ENCODE data around the gene FGF8.
A peak's percentile ranks its signal among the peaks of the same experiment; 100 is the strongest.
"Not testable (repeated sequence)": the region's sequence is repeated elsewhere in the genome, so short reads cannot be mapped to it uniquely, and the experiment has no call there.

FGF8 gene

GRCh38 chr10:101775273-101776160 lies at the start of gene FGF8:
FGF8 (minus strand) TSS chr10:101776114; CDS start chr10:101775900, 214 bp downstream.
- no peak for DNase-seq (ENCODE audit: low spot score)

GRCh38 chr10:101824736-101825135 lies 48.8 kb upstream of the FGF8 start:
- DNase-seq (ENCODE audit: low spot score): no peak

GRCh38 chr10:101818872-101819633 lies 43.1 kb upstream of the FGF8 start:
- no peak for DNase-seq (ENCODE audit: low spot score)

GRCh38 chr10:101818119-101818871 lies 42.4 kb upstream of the FGF8 start, which contains the start of gene OGA:
OGA (minus strand) TSS chr10:101818444; CDS start chr10:101818022, 422 bp downstream.
- DNase-seq (ENCODE audit: low spot score): peak; percentile 100

GRCh38 chr10:101817337-101818118 lies 41.6 kb upstream of the FGF8 start:
- peak; percentile 56 for DNase-seq (ENCODE audit: low spot score)

- DNase-seq (ENCODE audit: low spot score): no peak
These were observed 41.0 kb upstream of the FGF8 start for GRCh38 chr10:101816913-101817336.

- DNase-seq (ENCODE audit: low spot score): peak; percentile 27
These were observed 40.5 kb upstream of the FGF8 start for GRCh38 chr10:101816376-101816775.

GRCh38 chr10:101814466-101815071 lies 38.7 kb upstream of the FGF8 start:
- peak; percentile 78 for DNase-seq (ENCODE audit: low spot score)

- DNase-seq (ENCODE audit: low spot score): no peak
These were observed 36.7 kb upstream of the FGF8 start for GRCh38 chr10:101812606-101813005.

GRCh38 chr10:101807158-101807557 lies 31.2 kb upstream of the FGF8 start:
- no peak for DNase-seq (ENCODE audit: low spot score)

GRCh38 chr10:101803511-101803910 lies 27.6 kb upstream of the FGF8 start:
- DNase-seq (ENCODE audit: low spot score): no peak

GRCh38 chr10:101797403-101798059 lies 21.6 kb upstream of the FGF8 start:
- no peak for DNase-seq (ENCODE audit: low spot score)

- DNase-seq (ENCODE audit: low spot score): no peak
These were observed 17.6 kb upstream of the FGF8 start for GRCh38 chr10:101793526-101793925.

- DNase-seq (ENCODE audit: low spot score): no peak
These were observed 13.8 kb upstream of the FGF8 start for GRCh38 chr10:101789686-101790085.

- DNase-seq (ENCODE audit: low spot score): not testable (repeated sequence)
These were observed 13.3 kb upstream of the FGF8 start for GRCh38 chr10:101789231-101789630.

- DNase-seq (ENCODE audit: low spot score): no peak
These were observed 9.9 kb upstream of the FGF8 start for GRCh38 chr10:101785801-101786200.

- DNase-seq (ENCODE audit: low spot score): no peak
These were observed 8.6 kb upstream of the FGF8 start for GRCh38 chr10:101784558-101784957.

- DNase-seq (ENCODE audit: low spot score): no peak
These were observed 7.8 kb upstream of the FGF8 start for GRCh38 chr10:101783736-101784118.

GRCh38 chr10:101782811-101783735 lies 7.2 kb upstream of the FGF8 start, which contains the start of gene NPM3:
NPM3 (minus strand) TSS chr10:101783446; CDS start chr10:101783390, 56 bp downstream.
- DNase-seq (ENCODE audit: low spot score): peak; percentile 92
